ENCODE measurements around the gene KLHDC10. TPM values are rescaled to one million over a fixed set of nuclear protein-coding genes. Genes with fewer than 3 reads are reported as not detected.
"Not testable (repeated sequence)": the region's sequence is repeated elsewhere in the genome, so short reads cannot be mapped to it uniquely, and the experiment has no call there.

The KLHDC10 gene
- total RNA-seq, 1 donor from 2014 or later: 49.1 TPM

- Histone ChIP-seq H3K4me1 (ENCODE audit: control insufficient read depth in 3 of 3, insufficient read depth in 3 of 3, low read length in 3 of 3) (no peaks in the 10 kb centered on the region), H3K27me3 (ENCODE audit: control insufficient read depth in 3 of 3, insufficient read depth in 3 of 3, low read length in 3 of 3) (no peaks in the 10 kb centered on the region), H3K4me3 (ENCODE audit: low read length in 3 of 3) (no peak overlapping the region), H3K36me3 (ENCODE audit: control insufficient read depth in 3 of 3, insufficient read depth in 3 of 3, low read length in 3 of 3) (peaks cover 0 to 13% (median 5%) of the 10 kb centered on the region in 3 donors), H3K9ac (ENCODE audit: low read depth in 1 of 3, low read length in 3 of 3) (no peak overlapping the region), H3K27ac (ENCODE audit: low read depth, low read length) (no peak overlapping the region), H3K9me3 (ENCODE audit: control insufficient read depth in 3 of 3, low read length in 3 of 3) (no peaks in the 10 kb centered on the region)
Measured at GRCh38 chr7:130113887-130114286, 43.6 kb downstream of the KLHDC10 start.

GRCh38 chr7:130114374-130114773, 44.0 kb downstream of the KLHDC10 start:
- peaks cover 0 to 15% (median 5%) of the 10 kb centered on the region in 3 donors for H3K36me3 ChIP-seq (ENCODE audit: control insufficient read depth in 3 of 3, insufficient read depth in 3 of 3, low read length in 3 of 3)
- no peaks in the 10 kb centered on the region for H3K27me3 ChIP-seq (ENCODE audit: control insufficient read depth in 3 of 3, insufficient read depth in 3 of 3, low read length in 3 of 3)
- H3K9ac ChIP-seq (ENCODE audit: low read depth in 1 of 3, low read length in 3 of 3): no peak overlapping the region
- H3K9me3 ChIP-seq (ENCODE audit: control insufficient read depth in 3 of 3, low read length in 3 of 3): no peaks in the 10 kb centered on the region
- H3K4me3 ChIP-seq (ENCODE audit: low read length in 3 of 3): no peak overlapping the region
- no peaks in the 10 kb centered on the region for H3K4me1 ChIP-seq (ENCODE audit: control insufficient read depth in 3 of 3, insufficient read depth in 3 of 3, low read length in 3 of 3)
- no peak overlapping the region for H3K27ac ChIP-seq (ENCODE audit: low read depth, low read length)

GRCh38 chr7:130114776-130115175, 44.4 kb downstream of the KLHDC10 start:
- no peak overlapping the region for H3K9ac ChIP-seq (ENCODE audit: low read depth in 1 of 3, low read length in 3 of 3)
- H3K4me3 ChIP-seq (ENCODE audit: low read length in 3 of 3): no peak overlapping the region
- H3K27me3 ChIP-seq (ENCODE audit: control insufficient read depth in 3 of 3, insufficient read depth in 3 of 3, low read length in 3 of 3): no peaks in the 10 kb centered on the region
- H3K27ac ChIP-seq (ENCODE audit: low read depth, low read length): no peak overlapping the region
- H3K36me3 ChIP-seq (ENCODE audit: control insufficient read depth in 3 of 3, insufficient read depth in 3 of 3, low read length in 3 of 3): peaks cover 0 to 15% (median 5%) of the 10 kb centered on the region in 3 donors
- H3K4me1 ChIP-seq (ENCODE audit: control insufficient read depth in 3 of 3, insufficient read depth in 3 of 3, low read length in 3 of 3): no peaks in the 10 kb centered on the region
- no peaks in the 10 kb centered on the region for H3K9me3 ChIP-seq (ENCODE audit: control insufficient read depth in 3 of 3, low read length in 3 of 3)

- Histone ChIP-seq H3K27ac (ENCODE audit: low read depth, low read length) (no peak overlapping the region), H3K9ac (ENCODE audit: low read depth in 1 of 3, low read length in 3 of 3) (no peak overlapping the region), H3K9me3 (ENCODE audit: control insufficient read depth in 3 of 3, low read length in 3 of 3) (no peaks in the 10 kb centered on the region), H3K36me3 (ENCODE audit: control insufficient read depth in 3 of 3, insufficient read depth in 3 of 3, low read length in 3 of 3) (peaks cover 10 to 28% (median 26%) of the 10 kb centered on the region in 3 donors), H3K27me3 (ENCODE audit: control insufficient read depth in 3 of 3, insufficient read depth in 3 of 3, low read length in 3 of 3) (no peaks in the 10 kb centered on the region), H3K4me1 (ENCODE audit: control insufficient read depth in 3 of 3, insufficient read depth in 3 of 3, low read length in 3 of 3) (no peaks in the 10 kb centered on the region), H3K4me3 (ENCODE audit: low read length in 3 of 3) (no peak overlapping the region)
Measured at GRCh38 chr7:130118294-130118693, 48.0 kb downstream of the KLHDC10 start.

- H3K27me3 ChIP-seq (ENCODE audit: control insufficient read depth in 3 of 3, insufficient read depth in 3 of 3, low read length in 3 of 3): no peaks in the 10 kb centered on the region
- H3K36me3 ChIP-seq (ENCODE audit: control insufficient read depth in 3 of 3, insufficient read depth in 3 of 3, low read length in 3 of 3): peaks cover 10 to 30% (median 28%) of the 10 kb centered on the region in 3 donors
- H3K4me3 ChIP-seq (ENCODE audit: low read length in 3 of 3): no peak overlapping the region
- no peak overlapping the region for H3K27ac ChIP-seq (ENCODE audit: low read depth, low read length)
- no peak overlapping the region for H3K9ac ChIP-seq (ENCODE audit: low read depth in 1 of 3, low read length in 3 of 3)
- H3K4me1 ChIP-seq (ENCODE audit: control insufficient read depth in 3 of 3, insufficient read depth in 3 of 3, low read length in 3 of 3): no peaks in the 10 kb centered on the region
- H3K9me3 ChIP-seq (ENCODE audit: control insufficient read depth in 3 of 3, low read length in 3 of 3): no peaks in the 10 kb centered on the region
Measured at GRCh38 chr7:130118801-130119200, 48.5 kb downstream of the KLHDC10 start.

- Histone ChIP-seq H3K36me3 (ENCODE audit: control insufficient read depth in 3 of 3, insufficient read depth in 3 of 3, low read length in 3 of 3) (peaks cover 16 to 48% (median 32%) of the 10 kb centered on the region in 3 donors), H3K27ac (ENCODE audit: low read depth, low read length) (no peak overlapping the region), H3K9ac (ENCODE audit: low read depth in 1 of 3, low read length in 3 of 3) (no peak overlapping the region), H3K4me3 (ENCODE audit: low read length in 3 of 3) (no peak overlapping the region), H3K27me3 (ENCODE audit: control insufficient read depth in 3 of 3, insufficient read depth in 3 of 3, low read length in 3 of 3) (no peaks in the 10 kb centered on the region), H3K4me1 (ENCODE audit: control insufficient read depth in 3 of 3, insufficient read depth in 3 of 3, low read length in 3 of 3) (peaks cover 0 to 5% (median 0%) of the 10 kb centered on the region in 3 donors), H3K9me3 (ENCODE audit: control insufficient read depth in 3 of 3, low read length in 3 of 3) (no peaks in the 10 kb centered on the region)
Measured at GRCh38 chr7:130123501-130123900, 53.2 kb downstream of the KLHDC10 start.

- Histone ChIP-seq H3K9ac (ENCODE audit: low read depth in 1 of 3, low read length in 3 of 3) (no peak overlapping the region), H3K36me3 (ENCODE audit: control insufficient read depth in 3 of 3, insufficient read depth in 3 of 3, low read length in 3 of 3) (peaks cover 22 to 56% (median 32%) of the 10 kb centered on the region in 3 donors), H3K4me3 (ENCODE audit: low read length in 3 of 3) (no peak overlapping the region), H3K27me3 (ENCODE audit: control insufficient read depth in 3 of 3, insufficient read depth in 3 of 3, low read length in 3 of 3) (no peaks in the 10 kb centered on the region), H3K27ac (ENCODE audit: low read depth, low read length) (no peak overlapping the region), H3K4me1 (ENCODE audit: control insufficient read depth in 3 of 3, insufficient read depth in 3 of 3, low read length in 3 of 3) (peaks cover 0 to 5% (median 0%) of the 10 kb centered on the region in 3 donors), H3K9me3 (ENCODE audit: control insufficient read depth in 3 of 3, low read length in 3 of 3) (no peaks in the 10 kb centered on the region)
Measured at GRCh38 chr7:130124711-130125110, 54.4 kb downstream of the KLHDC10 start.

GRCh38 chr7:130126840-130127239, 56.5 kb downstream of the KLHDC10 start:
- not testable (repeated sequence) for H3K9me3 ChIP-seq (ENCODE audit: control insufficient read depth in 3 of 3, low read length in 3 of 3); H3K4me1 ChIP-seq (ENCODE audit: control insufficient read depth in 3 of 3, insufficient read depth in 3 of 3, low read length in 3 of 3); H3K27me3 ChIP-seq (ENCODE audit: control insufficient read depth in 3 of 3, insufficient read depth in 3 of 3, low read length in 3 of 3); H3K9ac ChIP-seq (ENCODE audit: low read depth in 1 of 3, low read length in 3 of 3); H3K4me3 ChIP-seq (ENCODE audit: low read length in 3 of 3); H3K27ac ChIP-seq (ENCODE audit: low read depth, low read length)
- H3K36me3 ChIP-seq (ENCODE audit: control insufficient read depth in 3 of 3, insufficient read depth in 3 of 3, low read length in 3 of 3): peaks cover 28 to 56% (median 45%) of the 10 kb centered on the region in 3 donors

GRCh38 chr7:130127404-130127803, 57.1 kb downstream of the KLHDC10 start:
- peaks cover 25 to 56% (median 40%) of the 10 kb centered on the region in 3 donors for H3K36me3 ChIP-seq (ENCODE audit: control insufficient read depth in 3 of 3, insufficient read depth in 3 of 3, low read length in 3 of 3)
- no peak overlapping the region for H3K4me3 ChIP-seq (ENCODE audit: low read length in 3 of 3)
- no peaks in the 10 kb centered on the region for H3K27me3 ChIP-seq (ENCODE audit: control insufficient read depth in 3 of 3, insufficient read depth in 3 of 3, low read length in 3 of 3)
- H3K9me3 ChIP-seq (ENCODE audit: control insufficient read depth in 3 of 3, low read length in 3 of 3): no peaks in the 10 kb centered on the region
- no peak overlapping the region for H3K27ac ChIP-seq (ENCODE audit: low read depth, low read length)
- H3K4me1 ChIP-seq (ENCODE audit: control insufficient read depth in 3 of 3, insufficient read depth in 3 of 3, low read length in 3 of 3): peaks cover 0 to 5% (median 0%) of the 10 kb centered on the region in 3 donors
- no peak overlapping the region for H3K9ac ChIP-seq (ENCODE audit: low read depth in 1 of 3, low read length in 3 of 3)

GRCh38 chr7:130127821-130128317, 57.5 kb downstream of the KLHDC10 start:
- peaks cover 24 to 56% (median 35%) of the 10 kb centered on the region in 3 donors for H3K36me3 ChIP-seq (ENCODE audit: control insufficient read depth in 3 of 3, insufficient read depth in 3 of 3, low read length in 3 of 3)
- no peak overlapping the region for H3K4me3 ChIP-seq (ENCODE audit: low read length in 3 of 3)
- H3K4me1 ChIP-seq (ENCODE audit: control insufficient read depth in 3 of 3, insufficient read depth in 3 of 3, low read length in 3 of 3): peaks cover 0 to 5% (median 0%) of the 10 kb centered on the region in 3 donors
- H3K27me3 ChIP-seq (ENCODE audit: control insufficient read depth in 3 of 3, insufficient read depth in 3 of 3, low read length in 3 of 3): no peaks in the 10 kb centered on the region
- no peaks in the 10 kb centered on the region for H3K9me3 ChIP-seq (ENCODE audit: control insufficient read depth in 3 of 3, low read length in 3 of 3)
- H3K27ac ChIP-seq (ENCODE audit: low read depth, low read length): no peak overlapping the region
- no peak overlapping the region for H3K9ac ChIP-seq (ENCODE audit: low read depth in 1 of 3, low read length in 3 of 3)
